ENCODE measurements around the gene SHMT2.
A peak's percentile ranks its signal among the peaks of the same experiment; 100 is the strongest.

SHMT2 gene

GRCh38 chr12:57199191-57199590 is 30.3 kb upstream of the SHMT2 start:
- no peak for DNase-seq

DNA sequence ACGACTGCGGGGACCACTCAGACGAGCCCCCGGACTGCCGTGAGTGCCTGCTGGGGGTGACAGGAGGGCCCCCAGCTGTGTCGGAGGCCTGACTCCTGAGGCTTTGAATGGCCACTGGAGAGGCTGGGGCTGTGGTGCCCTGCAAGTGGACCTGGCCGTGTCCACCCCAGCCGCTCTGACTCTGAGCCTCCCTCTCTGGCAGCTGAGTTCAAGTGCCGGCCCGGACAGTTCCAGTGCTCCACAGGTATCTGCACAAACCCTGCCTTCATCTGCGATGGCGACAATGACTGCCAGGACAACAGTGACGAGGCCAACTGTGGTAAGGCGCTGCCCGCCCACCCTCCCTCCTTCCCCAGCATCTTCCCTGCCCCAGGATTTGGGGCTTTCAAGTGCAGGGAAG is 29.0 kb upstream of the SHMT2 start:
- DNase-seq = no peak

GRCh38 chr12:57201219-57201618 is 28.3 kb upstream of the SHMT2 start:
- no peak for DNase-seq

- no peak for DNase-seq
Observed at GRCh38 chr12:57201631-57202030, 27.9 kb upstream of the SHMT2 start.

DNA sequence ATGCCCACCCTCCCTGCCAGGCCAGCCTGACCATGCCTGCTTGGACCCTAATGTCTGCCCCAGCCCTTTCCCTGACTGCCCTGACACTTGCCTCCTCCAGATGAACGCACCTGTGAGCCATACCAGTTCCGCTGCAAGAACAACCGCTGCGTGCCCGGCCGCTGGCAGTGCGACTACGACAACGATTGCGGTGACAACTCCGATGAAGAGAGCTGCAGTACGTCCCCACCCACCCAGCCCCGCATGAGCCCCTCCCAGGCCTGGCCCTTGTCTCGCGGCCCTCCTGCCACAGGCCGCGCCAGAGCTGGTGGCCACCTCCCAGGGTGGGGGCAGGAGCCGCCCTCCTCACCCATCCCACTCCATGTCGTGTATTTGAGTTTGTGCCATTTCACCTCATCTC is 27.2 kb upstream of the SHMT2 start:
- no peak for DNase-seq

DNA sequence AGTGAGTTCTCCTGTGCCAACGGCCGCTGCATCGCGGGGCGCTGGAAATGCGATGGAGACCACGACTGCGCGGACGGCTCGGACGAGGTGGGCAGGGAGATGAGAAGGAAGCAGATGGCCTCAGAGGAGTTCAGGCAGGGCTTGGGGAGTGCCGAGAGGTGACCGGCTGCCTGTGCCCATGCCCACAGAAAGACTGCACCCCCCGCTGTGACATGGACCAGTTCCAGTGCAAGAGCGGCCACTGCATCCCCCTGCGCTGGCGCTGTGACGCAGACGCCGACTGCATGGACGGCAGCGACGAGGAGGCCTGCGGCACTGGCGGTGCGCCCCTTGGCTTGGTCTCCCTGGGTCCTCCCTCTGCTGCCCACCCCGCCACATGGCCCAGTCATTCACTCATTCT is 26.3 kb upstream of the SHMT2 start:
- no peak for DNase-seq

DNA sequence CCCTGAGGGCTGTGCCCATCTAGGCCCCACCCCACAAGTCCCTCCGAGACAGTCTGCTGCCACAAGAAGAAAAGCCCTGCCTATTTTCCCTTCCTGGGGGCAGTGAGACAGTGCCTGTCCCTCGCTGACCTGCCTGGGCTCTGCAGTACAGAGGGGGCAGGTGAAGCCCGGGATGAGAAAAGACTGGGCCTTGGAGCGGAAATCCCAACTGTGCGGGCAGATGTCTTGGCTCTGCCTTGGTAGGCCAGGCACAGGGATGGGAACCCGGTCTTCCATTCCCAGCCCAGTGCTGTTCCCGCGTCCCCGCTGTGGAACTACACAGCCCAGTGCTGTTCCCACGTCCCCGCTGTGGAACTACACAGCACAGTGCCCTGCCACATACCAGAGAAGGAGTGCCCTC is 25.7 kb upstream of the SHMT2 start:
- no peak for DNase-seq

- DNase-seq = no peak
Observed at GRCh38 chr12:57204454-57204853, 25.1 kb upstream of the SHMT2 start.

DNA sequence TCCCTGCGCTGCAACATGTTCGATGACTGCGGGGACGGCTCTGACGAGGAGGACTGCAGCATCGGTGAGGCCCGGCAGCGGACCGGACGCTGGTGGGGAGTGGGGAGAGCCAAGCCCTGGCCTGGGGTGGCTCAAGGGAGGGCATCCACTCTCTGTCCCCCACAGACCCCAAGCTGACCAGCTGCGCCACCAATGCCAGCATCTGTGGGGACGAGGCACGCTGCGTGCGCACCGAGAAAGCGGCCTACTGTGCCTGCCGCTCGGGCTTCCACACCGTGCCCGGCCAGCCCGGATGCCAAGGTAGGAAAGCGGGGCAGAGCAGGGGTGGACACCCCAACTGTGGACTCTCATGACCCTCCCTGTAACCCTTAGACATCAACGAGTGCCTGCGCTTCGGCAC is 24.3 kb upstream of the SHMT2 start:
- no peak for DNase-seq

DNA sequence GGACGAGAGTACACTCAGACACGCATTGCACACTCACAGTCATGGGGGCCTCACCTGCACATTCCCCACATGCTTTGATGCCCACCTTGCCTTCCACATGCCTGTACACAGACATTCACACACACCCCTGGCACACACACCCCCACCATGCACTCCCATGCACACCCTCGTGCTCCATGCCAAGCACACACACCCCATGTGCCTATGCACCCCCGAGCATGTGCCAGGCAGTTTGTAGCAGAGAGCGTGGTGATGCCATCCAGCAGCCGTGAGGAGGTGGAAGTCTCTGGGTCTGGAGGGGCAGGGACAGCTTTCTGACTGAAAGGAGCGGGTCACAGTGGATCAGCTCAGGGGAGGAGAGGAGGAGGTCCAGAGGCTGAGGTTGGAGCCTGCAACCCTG is 23.6 kb upstream of the SHMT2 start:
- no peak for DNase-seq

DNA sequence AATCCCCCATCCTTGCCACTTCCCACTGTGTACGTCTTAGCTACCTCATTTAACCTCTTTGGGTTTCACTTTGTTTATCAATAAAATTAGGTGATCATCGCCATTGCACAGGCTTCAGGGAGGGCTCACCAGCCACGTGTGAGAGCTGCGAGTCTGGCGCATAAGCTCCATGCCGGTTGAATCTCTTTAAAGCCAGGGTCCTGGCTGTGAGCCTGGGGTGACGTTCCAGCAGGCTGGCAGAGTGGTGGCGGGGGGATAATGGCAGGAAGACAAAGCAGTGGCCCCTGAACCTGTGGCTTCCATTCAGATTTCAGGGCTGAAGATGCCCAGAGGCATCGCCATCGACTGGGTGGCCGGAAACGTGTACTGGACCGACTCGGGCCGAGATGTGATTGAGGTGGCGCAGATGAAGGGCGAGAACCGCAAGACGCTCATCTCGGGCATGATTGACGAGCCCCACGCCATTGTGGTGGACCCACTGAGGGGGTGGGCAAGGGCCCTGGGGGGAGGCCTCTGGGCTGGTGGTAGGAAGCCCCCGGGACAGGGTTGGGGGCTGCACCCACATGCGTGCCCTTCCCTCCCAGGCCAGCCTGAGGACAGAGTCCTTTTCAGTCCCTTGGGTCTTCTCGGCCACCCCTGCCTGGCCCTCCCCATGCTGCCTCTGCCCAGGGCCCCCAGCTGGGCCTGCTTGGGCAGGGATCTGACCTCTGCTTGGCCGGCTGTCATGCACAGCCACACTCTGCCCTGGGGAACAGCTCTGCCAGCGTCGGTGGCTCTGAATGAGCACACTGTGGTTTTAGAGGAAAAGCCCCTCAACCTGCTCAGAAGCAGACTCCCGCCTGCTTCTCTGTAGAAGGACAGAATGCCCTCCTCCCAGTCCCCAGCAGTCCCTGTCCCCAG is 21.5 kb upstream of the SHMT2 start:
- DNase-seq = no peak

DNA sequence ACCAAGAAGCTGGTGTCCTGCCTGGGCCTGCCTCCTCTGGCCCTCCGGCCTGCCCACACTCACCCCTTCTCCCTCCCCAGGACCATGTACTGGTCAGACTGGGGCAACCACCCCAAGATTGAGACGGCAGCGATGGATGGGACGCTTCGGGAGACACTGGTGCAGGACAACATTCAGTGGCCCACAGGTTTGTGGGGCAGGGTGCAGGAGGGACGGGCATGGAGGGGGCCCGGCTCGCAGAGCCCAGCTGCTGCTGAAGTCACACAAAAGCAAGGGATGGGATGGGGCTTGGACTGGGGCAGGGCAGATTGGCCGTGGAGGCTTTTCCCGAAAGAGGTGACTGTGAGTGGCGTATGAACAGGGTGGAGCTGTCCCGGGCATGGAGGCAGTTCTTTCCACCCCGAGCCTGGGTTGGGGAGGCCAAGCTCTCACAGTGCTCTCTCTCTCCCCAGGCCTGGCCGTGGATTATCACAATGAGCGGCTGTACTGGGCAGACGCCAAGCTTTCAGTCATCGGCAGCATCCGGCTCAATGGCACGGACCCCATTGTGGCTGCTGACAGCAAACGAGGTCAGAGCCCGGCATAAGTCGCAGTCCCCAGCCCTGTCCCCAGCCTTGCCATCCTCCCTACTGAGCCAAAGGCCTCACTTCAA is 20.8 kb upstream of the SHMT2 start:
- DNase-seq = no peak

GRCh38 chr12:57209916-57210315 is 19.6 kb upstream of the SHMT2 start:
- DNase-seq = no peak

DNA sequence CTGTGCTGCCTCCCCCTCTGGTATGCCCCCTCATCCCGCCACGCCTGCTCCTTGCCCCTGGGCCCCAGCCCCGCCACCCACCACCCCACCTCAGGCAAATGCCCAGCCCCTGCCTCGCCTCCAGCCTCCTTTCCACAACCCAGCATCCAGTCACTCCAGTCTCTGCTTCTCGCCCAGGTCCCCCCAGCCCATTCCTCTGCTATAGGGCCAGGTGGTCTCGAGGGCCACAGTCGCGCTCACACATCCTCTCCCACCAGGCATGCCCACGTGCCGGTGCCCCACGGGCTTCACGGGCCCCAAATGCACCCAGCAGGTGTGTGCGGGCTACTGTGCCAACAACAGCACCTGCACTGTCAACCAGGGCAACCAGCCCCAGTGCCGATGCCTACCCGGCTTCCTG is 19.1 kb upstream of the SHMT2 start:
- DNase-seq = no peak

DNA sequence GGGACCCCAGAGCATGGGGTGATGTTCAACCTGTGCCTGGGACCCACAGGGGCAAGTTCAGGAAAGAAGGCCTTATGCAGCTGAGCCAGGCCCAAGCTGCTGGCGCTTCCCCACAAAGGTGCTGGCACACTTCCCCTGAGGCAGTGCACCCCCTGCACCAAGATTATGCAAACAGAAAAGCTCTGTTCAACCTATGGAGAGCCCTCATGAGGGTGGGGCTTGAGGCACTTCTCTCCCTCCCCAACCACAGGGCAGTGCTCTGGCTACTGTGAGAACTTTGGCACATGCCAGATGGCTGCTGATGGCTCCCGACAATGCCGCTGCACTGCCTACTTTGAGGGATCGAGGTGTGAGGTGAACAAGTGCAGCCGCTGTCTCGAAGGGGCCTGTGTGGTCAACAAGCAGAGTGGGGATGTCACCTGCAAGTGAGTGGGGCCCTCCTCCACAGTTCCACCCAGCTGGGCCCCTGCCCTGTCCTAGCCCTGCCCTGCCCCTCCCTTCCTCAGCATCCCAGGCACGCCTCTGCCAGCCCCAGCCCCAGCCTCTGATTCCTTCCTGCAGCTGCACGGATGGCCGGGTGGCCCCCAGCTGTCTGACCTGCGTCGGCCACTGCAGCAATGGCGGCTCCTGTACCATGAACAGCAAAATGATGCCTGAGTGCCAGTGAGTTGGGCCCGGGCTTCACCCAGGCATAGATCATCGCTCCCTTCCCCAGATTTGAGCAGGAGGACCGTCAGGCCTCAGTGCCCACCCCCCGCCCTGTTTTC is 18.4 kb upstream of the SHMT2 start:
- no peak for DNase-seq

GRCh38 chr12:57211791-57212700 is 17.5 kb upstream of the SHMT2 start:
- DNase-seq = no peak

GRCh38 chr12:57212701-57213057 is 16.8 kb upstream of the SHMT2 start:
- DNase-seq = no peak

DNA sequence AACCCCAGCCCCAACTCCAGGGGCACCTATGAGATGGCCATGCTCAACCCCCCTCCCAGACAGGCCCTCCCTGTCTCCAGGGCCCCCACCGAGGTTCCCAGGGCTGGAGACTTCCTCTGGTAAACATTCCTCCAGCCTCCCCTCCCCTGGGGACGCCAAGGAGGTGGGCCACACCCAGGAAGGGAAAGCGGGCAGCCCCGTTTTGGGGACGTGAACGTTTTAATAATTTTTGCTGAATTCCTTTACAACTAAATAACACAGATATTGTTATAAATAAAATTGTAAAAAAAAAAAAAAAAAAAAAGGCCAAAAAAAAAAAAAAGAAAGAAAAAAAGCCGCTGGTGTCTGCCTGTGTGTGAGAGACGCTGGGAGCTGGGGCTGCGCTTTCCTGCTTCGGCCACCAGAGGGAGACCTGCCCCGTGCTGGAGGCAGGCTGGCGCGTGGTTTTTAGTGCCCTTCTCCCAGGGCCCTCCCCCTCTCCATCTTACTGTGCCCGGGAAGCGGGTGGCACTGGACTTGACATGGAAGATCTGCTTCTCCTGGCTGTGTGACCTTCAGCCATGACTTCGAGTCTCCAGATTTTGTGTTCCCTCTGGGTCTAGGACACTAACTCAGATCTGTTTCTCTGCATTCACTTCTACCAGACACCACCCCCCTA is 16.3 kb upstream of the SHMT2 start:
- peak; percentile 91 for DNase-seq

- no peak for DNase-seq
Observed at GRCh38 chr12:57213763-57214397, 15.6 kb upstream of the SHMT2 start.

DNA sequence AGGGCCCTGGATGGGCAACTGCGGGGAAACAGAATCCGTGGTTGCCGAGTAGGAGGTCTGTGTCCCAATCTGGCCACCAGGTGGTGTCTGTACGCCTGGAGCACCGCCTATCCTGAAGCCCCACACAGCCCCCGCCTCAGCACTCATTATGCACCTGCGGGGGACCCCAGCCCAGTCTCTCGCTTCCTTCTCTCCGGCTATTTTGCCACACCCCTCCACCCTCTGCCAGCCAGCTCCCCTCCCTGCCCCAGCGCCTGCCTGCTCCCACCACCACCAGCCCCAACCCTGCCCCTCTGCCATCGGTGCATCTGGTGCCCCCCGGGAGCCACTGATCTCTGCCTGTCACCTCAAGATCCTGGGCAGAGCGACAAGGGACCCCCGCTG is 15.1 kb upstream of the SHMT2 start:
- DNase-seq = peak; percentile 55

DNA sequence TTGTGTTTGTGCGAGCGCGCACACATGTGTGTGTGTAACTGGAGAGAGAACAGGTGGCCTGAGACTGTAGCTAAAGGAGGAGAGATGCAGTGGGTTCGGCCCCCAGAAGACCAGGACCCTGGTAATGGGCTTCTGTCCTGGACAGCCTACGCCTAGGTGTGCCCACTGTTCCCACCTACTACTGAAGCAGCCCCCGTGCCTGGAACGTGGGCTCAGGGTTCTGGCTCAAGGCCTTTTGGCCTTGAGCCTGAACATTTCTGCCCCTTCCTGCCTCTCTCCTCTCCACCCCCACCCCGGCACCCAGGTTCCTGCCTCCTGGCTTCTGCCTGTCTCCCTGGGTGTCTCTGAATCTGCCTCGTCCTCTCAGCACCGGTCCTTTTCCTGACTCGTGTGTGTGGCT is 14.4 kb upstream of the SHMT2 start:
- DNase-seq = no peak

DNA sequence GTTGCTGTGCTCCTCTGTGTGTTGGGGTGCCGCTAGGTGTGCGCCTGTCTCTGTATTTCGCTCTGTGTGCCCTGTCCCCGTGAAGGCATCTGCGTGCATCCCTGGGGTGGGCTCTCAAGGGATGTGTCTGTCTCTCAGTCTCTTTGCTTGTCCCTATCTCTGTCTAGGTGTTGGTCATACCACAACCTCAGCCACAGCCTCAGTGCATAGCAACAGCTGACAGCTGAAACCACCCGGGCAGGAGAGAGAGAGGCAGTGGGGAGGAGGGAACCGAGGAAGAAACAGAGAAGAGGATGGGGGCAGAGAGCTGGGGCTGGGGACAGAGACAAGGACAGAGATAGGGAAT is 13.9 kb upstream of the SHMT2 start:
- no peak for DNase-seq

Data from left hindlimb (tissue), 1 donor.